GM12801 (cell line): ENCODE data around the gene RUNX1.

ENCODE experiments used
- TF ChIP-seq, protein P1 (sequence below): IDR thresholded peaks from one replicate; pipeline ENCODE4 v1.5.1; 2011; ENCODE audit warnings: control low read depth; ENCODE audit not compliant: insufficient read length; ENCODE audit errors: extremely low read depth

The RUNX1 gene

DNA sequence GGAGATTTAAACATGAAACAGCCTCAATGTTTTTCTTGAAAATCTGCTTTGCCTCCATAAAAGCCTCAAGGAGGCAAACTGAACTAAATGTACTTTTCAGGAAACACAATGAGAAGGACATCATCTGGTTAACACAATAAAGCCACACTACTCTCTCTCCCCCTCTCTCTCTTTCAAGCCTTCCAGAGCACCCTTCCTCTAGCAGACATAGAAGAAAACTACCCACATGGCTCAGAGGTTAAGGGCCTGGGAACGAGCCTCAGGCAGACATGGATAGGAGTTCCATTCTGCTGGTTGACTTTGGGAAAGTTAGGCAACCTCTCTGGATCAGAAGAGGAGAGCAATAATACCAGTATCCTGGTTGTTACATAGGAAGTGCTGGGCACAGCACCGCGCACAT is 42.9 kb downstream of the RUNX1 start:
- TF ChIP-seq, protein P1, sequence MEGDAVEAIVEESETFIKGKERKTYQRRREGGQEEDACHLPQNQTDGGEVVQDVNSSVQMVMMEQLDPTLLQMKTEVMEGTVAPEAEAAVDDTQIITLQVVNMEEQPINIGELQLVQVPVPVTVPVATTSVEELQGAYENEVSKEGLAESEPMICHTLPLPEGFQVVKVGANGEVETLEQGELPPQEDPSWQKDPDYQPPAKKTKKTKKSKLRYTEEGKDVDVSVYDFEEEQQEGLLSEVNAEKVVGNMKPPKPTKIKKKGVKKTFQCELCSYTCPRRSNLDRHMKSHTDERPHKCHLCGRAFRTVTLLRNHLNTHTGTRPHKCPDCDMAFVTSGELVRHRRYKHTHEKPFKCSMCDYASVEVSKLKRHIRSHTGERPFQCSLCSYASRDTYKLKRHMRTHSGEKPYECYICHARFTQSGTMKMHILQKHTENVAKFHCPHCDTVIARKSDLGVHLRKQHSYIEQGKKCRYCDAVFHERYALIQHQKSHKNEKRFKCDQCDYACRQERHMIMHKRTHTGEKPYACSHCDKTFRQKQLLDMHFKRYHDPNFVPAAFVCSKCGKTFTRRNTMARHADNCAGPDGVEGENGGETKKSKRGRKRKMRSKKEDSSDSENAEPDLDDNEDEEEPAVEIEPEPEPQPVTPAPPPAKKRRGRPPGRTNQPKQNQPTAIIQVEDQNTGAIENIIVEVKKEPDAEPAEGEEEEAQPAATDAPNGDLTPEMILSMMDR, result no peak

DNA sequence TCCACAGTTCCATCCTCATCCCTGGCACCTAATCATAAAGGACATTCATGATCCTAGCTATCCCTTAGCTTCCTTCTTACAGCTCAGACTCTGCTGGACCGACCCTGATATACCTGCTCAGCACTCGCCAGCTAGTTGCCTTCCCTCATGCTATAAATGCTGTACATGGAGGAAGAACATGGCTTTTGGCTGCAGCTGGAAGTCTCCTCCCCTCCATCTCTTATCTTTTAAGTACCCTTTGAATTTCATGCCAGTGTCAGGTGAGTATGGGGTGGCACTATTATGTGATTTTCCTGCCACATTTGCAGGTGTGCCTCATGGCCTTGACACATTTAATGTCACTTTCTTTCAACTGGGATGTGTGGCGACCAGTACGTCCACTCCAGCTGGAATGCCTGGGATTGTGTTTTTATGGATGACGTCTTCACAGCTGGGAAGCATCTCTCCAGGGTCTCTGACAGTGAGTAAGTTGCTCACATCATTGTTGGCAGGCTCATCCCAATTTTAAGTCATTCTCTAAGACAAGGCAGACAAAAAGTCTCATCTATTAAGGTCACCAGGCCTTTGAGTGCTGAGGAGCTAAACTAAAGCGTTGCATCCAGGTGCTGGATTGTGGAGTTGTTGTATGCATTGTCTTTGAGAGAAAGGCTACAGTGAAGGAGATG is 43.4 kb downstream of the RUNX1 start:
- TF ChIP-seq, protein P1, result no peak

DNA sequence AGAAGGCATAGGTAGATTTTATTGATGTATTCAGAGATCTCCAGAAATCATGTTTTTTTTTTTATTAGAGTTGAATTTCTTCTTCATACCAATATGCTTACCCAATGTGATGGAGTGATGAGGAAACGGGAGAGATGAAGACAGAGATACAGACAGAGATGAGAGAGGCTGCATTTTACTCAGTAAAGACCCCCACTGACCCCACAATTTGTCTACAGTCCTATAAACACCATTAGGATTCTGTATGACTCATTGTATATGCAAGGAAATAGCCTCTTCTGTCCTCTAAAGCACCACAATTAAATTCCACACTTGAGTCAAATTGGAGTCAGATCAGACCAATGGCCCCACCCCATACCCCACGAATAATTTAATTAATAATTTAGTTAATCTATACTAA is 44.0 kb downstream of the RUNX1 start:
- TF ChIP-seq, protein P1, result no peak

DNA sequence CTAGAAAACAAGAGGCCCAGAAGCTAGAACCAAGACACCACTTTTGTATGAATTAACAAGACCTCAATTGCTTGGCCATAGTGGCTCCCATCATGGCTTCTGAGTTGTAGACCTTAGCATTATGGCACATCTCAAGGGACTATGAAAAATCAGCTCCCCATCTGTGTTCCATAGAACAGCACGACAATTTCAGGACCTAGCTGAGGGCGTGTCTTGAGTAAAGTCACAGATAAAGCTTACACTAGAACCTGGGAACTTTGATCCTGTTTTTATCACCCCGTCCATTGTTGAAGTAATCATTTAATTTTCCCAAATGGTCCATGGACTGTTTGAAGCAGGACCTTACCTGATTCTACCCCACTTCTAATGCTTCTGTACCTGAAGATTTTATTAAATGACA is 44.8 kb downstream of the RUNX1 start:
- TF ChIP-seq, protein P1, result no peak

DNA sequence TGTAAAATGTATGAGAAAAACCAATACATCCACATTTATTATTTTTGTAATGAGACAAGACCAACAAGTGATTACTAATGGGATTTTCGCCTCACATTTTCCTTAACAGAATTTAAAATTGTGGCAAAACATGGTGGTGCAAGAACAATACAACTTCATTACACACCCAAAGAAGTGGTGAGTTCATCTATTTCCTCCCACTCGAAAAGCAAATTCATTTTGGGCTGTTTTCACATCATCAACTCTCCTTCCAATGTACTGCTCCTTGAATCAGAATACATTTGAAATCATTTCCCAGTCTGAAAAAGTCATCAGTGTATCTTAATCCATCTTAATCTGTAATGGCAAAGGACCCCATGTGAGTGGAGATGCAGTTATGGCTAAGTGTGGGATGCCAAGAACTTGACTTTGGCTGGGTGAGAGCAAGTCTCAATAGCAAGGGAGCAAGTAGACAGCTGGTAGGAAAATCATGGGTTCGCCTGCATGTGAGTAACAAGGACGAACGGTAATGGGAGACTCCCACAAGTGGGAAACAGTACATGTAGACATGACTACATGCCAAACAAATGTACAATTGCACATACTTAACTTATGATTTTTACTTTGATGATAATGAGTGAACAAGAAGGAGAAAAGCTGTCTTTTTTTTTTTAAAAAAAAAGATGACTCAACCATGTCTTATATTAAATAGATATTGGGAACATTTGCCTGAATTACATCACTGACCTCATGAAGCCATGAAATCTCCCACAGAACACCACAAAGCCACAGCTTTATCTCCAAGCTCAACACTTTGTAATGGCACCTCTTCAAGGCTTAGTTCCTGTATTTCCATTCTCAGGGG is 46.0 kb downstream of the RUNX1 start:
- TF ChIP-seq, protein P1, result no peak

DNA sequence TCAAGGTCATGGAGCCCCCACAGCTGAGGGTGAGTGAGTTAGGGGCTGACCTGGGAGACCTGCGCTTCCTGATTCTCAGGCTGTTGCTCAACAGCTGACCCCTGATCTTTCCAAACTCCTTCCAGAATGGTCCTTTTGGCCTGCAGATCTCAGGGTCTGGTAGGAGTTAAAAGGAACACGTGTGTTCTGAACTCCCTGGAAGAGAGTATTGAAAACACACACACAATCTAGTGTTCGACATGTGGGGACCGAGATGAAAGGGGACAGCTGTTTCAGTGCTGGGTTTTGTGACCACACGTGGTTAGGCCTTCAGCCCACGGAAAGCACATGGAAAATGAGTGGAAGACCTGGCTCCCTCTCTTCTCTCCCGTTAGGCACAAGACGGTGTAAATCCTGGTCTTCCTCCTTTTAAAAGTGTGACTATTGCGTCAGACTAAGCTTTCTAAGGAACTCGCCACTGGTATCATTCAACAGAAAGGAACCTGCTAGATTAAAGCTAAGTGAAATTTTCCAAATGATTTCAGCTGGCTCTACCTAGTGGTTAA is 49.6 kb downstream of the RUNX1 start:
- TF ChIP-seq, protein P1, result no peak

DNA sequence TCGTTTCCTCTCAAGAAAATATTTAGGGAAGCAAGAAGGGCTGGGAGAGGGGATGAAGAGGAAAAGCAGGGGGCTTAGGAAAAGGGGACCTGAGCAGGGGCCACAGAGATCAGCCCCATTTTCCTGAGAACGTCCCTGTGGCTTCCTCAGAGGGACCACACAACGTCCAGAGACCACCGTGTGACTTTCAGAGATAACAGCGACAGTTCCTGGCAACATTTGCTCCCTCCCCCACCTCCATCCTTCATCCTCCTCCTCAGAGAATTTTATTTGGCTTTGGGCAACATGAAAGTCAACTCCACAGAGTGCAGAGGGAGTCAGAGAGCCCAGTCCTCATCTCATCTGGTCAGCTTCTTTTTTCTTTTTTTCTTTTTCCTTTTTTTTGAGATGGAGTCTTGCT is 50.9 kb downstream of the RUNX1 start:
- TF ChIP-seq, protein P1, result no peak
